CD4-positive, alpha-beta T cell treated with Interleukin-2 at 100 ng/mL for 4 hours (primary cell): ENCODE results near the gene CPEB1.

Experiments used
- DNase-seq: peaks from one replicate; pipeline ENCODE4 v3.0.0-alpha.2; 2020; ENCODE audit warnings: low spot score

Gene CPEB1

DNA sequence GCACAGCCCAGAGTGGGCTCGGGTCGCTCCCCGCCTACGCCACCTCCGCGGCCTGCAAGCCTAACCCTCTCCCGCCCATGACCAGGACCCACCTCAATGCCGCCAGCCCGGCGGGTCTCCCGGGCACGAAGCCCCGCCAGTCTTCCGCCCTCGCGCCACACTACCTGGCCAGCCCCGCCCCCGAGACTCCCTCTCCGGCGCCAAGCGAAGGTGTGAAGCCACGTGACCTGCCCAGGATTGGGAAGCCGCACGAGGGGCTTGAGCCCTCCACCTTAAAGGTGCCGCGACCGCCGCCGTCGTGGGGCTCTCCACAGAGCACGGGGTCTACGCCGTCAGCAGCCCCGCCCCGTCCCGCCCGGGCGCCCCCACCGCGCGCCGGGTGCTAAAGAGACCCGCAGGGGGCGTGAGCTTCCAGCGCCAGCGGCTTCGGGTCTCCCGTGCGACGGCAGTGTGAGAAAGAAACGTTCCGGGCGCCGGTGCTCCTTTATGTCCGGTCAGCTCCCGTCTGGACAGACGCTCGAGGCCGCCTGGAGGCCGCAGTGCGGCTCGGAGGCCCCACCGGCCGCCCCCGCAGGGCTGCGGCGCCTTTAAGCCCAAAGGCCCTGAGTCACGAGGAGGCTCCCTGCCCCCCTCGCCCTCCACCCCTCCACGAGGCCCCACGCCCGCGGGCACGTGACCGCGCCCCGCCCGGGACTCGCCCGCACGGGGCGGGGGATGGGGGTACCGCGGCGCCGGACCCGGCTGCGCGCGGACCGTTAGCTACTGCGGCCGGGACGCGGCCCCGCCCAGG is at the start of gene CPEB1:
CPEB1 (minus strand) TSS at position 319 of the 790 bp plus-strand sequence. CDS start 18,904 bp downstream, outside the sequence.
- peak; percentile 28 for DNase-seq

DNA sequence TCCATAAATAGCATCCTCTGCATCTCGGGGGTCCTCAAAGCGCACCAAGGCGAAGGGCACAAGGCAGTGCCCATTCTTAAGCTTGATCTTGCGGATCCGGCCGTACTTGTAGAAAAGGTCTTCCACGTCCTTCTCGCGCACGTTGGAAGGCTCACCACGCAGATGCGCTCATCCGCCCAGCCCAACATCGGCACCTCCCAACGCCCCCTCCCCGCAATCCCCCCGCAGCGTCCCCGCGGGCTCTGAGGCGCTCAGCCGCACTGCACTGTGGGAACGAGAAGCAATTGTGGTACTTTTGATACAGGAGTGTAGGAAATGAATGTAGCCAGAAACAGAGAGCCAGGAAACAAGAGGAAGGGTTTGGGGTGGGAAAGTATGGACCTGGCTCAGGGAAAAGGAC is 45.0 kb upstream of the CPEB1 start:
- no peak for DNase-seq

DNA sequence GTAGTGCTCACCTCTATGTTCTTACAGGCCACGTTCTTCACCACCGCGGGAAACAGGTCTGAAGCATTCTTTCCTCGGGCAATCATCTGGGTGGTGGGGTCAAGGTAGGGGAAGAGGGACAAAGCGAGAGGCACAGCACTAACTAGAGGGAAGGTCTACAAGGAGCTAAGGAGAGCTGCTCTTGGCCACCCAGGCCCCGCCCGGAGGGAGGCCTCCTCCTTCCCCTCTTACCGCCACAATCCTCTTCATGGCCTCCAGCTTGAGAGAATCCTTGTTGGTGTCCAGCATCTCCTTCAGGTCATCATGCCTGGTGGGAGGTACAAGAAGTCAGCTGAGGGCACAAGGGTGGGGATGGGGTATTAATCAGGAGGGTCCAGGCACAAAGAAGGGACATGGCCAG is 42.0 kb upstream of the CPEB1 start:
- no peak for DNase-seq

DNA sequence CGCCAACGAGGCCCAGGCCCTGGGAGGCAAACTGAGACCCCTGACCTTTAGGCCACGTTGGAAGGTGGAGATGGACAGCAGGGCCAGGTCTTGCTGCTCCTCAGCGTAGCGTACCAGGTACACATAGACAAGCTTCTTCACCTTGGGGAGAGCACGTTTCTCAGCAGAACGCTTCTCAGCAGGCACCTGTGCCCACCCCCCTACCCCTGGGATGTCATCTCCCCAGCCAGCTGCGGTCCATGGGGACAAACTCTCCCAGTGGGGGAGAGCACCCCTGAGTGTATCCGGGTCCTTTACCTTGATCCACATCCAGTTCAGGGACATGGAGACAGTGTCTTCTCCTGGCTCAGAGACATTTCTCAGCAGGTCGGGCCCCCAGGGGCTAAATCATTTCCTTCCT is 41.5 kb upstream of the CPEB1 start:
- DNase-seq: no peak

DNA sequence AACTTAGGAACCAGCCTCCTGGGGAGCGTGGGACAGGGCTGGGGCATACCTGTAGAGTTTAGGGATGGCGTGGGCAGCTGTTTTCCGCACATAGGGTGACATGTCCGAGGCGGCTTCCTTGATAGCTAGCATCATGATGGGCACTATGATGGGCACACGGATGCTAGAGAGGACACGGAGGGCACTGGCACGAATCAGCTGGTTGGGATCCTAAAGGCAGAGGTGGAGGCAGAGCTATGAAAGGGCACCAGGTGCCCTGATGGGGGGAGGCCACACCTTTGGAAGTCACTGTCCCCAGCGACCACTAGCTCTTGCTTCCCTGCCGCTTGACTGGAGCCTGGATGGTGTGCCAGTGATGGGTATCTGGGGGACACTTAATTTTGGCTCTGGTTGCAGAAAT is 34.2 kb upstream of the CPEB1 start:
- DNase-seq: no peak

DNA sequence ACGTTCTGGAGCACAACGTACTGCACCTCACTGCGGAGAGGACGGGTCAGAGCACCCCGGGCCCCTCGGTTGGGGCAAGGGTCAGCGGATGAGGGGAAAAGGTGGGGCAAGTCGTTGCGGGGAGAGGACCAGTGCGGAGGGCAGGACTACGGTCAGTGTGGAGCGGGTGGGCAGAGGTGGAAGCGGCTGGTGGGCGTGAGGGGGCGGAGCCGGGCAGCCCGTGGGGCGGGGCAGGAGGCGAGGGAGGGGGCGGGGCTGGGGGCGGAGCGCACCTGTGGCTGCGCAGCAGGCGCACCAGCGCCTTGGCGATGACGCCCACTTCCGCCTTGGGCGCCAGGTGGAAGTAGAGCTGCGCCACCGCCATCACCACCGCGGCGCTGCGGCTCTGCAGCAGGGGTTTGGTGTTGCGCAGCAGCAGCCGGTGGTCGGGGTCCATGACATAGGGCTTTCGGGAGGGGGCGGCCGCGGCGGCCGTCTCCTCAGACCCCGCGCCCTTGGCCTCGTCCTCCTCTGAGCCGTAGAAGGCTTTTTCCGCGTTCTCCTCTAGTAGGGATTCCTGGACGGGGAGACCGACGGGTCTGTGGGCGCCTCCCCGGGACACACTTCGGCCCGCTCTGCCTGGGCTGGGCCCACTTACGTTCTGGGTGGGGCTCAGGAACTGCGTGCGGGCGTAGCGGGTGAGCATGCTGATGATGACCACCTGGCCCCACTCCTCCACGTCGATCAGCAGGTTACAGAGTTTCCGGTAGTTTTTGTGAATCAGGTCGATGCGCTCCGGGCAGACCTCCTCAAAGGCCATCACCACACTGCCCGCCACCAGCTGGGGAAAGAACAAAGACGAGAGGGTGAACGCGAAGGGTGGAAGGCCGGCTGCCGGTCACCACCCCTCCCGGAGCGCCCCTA is 33.3 kb upstream of the CPEB1 start:
- DNase-seq: peak; percentile 81

DNA sequence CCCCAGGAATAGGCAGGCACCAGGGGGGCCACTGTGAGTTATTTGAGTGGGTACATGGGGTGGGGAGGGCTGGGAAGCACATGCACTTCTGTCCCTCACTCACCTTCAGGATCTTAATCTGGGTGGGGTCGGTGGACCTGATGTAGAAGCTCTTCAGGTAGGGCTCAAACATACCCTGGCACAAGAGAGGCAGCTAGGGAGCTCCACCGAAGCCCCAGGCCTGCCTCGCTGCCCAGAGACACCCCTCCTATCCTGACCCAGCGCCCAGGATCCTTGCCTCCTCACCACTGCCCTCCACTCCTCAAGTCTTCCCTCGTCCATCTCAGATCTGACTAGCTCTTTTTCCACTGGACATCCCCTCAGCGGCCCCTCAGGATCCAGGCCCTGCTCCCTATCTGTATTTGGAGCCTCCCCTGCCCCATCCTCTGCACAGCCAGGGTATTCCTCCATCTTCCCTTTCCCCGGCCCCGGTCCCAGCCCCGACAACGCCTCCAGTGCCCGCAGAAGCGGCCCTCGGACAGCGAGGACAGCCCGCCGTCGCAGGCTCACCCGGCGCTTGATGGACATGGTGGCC is 32.5 kb upstream of the CPEB1 start:
- no peak for DNase-seq

DNA sequence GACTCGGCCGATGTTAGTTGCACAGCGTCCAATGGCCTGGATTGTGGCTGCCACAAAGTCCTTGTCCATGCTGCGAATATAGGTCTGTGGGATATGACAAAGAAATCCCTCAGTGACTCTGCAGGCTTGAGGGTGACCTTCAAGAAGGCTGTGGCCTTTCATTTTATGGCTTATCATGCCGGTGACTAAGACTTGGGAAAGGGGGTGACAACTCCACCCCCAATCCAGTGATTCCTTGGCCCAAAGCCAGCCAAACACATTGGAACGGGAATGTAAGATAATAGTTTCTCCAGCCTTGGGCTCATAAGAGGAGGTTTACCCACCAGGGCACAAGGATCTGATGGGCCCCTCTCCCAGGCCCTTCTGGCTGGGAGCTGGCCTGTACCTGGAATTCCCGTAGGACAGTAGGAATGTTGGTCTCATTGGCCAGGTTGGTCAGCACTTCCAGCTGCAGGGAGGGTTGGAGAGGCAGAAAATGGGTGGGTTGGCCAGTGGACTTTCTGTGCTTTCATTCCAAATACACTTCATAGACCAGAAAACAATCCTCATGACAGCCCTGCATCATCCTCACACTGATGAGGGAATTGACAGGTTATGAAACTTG is 30.7 kb upstream of the CPEB1 start:
- no peak for DNase-seq

DNA sequence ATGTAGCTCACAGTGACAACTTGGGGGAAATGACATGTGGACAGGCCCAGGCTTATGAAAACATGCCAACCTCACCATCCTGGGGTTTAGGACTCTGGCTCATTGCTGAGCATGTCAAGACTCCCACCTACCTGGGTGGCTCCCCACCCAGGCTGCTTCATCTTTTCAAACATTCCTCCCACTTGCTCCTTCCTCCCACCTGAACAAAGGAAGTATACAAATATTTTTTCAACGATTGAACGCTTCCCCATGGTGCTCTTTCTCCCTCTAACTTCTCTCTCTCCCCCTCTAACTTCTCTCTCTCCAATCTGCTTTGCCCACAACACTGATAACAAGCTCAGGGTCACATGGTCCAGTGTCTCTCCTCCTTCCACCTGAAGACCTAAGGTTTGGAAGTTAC is 27.7 kb upstream of the CPEB1 start:
- no peak for DNase-seq

DNA sequence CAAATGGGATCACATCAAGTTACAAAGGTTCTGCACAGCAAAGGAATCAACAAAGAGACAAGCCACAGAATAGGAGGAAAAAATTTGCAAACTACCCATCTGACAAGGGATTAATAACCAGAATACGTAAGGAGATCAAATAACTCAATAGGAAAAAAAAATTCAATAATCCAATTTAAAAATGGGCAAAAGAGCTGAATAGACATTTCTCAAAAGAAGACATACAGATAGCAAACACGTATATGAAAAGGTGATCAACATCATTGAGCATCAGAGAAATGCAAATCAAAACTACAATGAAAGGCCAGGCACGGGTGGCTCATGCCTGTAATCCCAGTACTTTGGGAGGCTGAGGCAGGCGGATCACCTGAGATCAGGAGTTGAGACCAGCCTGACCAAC is 23.5 kb upstream of the CPEB1 start:
- DNase-seq: no peak

DNA sequence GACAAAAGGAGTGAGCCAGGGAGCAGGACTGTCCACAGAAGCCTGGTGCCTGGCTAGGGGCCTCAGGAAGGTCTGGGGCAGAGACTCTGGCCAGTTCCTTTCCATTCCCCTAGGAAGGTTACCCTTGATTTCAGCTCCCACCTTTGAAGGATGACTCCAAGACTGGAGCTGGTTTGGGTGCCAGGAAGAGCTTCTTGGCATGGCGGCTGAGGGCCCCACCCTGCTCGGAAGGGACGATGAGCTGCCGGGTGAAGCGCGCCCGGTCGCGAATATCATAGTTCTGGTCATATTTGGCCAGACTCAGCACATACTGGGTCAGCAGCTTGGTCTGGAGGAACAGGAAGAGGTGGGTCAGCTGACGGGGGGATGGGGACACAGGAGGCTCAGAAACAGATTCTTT is 19.4 kb upstream of the CPEB1 start:
- no peak for DNase-seq

DNA sequence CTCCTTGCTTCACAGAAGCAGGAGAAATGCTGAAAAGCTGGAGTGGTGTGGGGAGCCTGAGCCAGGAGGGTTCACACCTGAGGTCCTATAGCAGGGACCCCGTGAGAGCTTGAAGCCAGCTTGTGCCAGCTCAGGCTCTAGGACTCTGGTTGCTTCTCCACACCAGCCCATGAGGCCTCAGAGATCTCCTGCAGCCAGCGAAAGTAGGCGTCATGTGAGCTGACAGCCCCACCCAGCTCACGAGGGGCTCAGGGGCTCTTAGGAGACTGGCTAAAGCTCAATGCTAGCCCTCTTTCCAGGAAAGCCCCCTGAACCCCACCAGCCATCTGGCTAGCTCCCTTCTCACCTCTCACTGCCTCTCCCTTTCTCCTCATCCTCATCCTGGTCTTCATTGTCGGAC is 16.9 kb upstream of the CPEB1 start:
- no peak for DNase-seq

DNA sequence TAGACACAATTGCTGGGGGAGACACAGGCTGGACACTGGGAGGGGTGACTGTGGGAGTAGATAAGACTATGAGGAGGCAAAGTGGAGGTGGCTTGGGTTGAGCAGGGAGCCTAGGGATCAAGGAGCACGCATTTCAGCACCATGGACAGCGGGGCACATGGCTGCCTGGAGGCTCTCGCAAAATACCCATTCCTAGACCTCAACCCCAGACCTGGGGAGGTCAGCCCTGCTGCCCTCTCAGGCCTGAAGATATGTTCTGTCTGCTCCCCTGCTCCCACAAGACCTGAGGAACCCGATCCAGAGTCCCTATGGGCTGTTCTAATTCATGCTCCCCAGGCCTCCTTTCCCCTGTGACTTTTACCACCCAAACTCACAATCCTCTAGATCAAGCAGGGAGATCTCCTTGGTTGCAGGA is 16.0 kb upstream of the CPEB1 start:
- DNase-seq: no peak

DNA sequence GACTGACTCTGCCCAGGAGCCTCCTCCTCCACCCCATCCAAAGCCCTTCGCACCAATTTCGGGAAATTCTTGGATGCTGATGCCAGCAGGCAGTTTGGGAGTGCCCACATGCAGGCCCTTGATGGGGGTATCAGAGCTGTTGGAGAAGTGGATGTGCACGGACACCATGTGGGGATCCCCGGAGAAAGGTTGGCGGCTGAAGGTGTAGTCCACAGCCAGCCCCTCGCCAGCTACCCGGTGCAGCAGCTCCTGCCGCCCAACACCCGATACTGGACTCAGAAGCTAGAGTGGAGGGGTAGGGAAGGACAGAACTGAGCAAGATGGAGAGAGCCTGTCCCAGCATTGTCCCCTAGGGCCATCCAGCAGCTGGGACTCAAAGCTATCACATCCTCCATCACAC is 15.5 kb upstream of the CPEB1 start:
- DNase-seq: no peak

DNA sequence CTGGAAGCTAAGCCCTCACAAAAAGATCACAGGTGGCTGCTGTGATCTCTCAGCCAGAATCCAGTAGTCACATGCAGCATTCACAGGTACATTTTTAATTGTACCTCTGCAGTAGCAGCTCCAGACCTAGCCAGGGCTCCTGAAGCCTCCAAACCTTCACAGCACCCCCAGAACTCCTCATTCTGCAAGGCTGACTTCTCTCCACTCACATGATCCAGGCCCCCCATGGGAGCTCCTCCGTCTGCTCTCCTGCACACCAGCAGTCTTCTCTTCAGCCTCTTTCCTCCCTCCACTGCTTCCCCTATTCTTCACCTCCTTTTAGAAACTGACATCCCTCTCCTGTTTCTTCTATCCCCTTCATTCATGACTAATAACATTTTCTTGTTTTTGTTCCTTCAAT is 13.2 kb upstream of the CPEB1 start:
- DNase-seq: no peak

DNA sequence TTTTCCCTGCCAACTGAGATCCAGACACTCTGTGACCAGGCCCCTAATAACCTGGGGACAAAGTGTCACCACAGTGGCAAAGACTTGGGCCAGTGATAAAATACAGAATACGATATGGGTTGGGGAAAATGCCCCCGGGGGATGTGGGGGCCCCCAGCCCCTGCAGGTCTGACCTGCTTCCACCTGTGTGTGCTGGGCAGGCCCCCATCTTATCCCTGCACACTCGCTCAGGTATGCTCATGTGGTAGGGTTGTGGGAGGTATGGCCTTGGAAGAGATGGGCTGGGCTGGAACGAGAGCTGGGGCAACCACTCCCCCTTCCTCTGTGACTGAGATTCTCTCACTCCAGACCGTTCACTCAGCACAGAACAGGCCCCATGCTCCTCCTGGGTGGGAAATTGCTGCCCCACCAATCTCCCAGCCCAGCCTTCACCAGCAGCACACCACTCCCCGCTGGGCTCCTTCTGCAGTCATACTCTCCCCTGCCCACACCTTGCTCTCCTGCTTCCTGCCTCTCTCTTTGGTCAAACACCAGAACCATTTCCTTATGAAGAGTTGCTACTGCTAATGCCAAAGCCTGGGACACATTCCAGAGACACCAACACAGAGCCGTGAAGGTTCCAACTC is 9.6 kb upstream of the CPEB1 start:
- DNase-seq: no peak

DNA sequence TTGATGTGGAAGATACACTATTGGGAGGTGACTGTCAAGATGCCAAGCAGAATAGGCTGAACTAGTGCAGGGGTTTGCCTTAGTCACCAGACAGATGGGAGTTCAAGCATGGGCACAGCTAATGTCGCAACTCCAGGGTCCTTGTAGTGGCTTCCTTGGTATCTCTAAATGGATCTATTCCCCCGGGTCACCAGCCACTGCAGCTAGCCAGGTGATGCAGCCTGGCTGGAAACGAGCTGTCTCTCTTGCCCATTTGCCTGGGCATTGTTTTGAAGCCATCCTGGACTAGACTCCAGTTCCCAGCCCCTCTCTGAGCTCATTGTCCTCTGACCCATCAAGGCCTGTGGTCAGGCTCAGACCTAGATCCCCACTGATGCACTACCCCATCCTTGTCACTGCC is 8.4 kb upstream of the CPEB1 start:
- no peak for DNase-seq

DNA sequence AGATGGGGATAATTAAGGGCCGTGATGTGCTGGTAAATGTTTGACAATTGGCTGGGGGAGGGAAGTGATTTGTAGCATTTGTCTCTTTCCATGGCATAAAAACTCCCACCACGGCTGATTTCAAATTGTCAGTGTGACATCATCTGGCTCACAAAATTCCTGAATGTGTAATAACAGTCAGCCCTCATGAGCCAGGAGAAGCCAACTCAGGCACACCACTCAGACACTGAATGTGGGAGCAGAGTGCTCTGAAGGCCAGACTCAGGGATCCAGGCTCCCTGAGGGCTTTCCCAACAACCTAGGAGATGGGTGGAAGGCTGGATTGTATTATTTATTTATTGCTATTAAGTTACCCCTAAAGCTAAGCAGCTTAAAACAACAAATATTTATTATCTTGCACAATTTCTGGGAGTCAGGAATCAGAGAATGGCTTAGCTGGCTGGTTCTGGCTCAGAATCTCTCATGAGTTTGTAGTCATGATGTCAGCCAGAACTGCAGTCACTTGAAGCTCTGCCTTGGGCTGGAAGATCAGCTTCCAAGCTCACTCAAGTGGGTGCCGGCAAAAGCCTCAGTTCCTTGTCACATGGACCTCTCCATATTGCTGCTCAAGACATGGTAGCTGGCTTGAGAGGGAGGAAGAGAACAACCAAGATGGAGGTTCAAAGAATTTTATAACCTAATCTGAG is 6.5 kb upstream of the CPEB1 start:
- DNase-seq: no peak

DNA sequence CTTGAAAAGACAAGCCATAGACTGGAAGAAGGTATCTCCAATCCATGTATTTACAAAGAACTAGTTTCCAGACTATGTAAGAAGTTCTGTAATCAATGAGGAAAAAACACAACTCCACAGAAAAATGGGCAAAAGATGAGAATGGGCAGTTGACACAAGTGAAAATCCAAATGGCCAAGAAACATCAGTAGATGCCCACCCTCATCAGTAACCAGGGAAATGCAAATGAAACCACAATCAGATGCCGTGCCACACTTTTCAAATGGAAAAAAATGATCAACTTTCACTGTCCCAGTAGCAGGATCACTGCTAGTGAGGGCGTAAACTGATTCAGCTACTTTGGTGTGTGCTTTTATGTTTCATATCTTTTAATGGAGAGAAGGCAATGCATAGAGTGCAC is 4.5 kb upstream of the CPEB1 start:
- DNase-seq: no peak

DNA sequence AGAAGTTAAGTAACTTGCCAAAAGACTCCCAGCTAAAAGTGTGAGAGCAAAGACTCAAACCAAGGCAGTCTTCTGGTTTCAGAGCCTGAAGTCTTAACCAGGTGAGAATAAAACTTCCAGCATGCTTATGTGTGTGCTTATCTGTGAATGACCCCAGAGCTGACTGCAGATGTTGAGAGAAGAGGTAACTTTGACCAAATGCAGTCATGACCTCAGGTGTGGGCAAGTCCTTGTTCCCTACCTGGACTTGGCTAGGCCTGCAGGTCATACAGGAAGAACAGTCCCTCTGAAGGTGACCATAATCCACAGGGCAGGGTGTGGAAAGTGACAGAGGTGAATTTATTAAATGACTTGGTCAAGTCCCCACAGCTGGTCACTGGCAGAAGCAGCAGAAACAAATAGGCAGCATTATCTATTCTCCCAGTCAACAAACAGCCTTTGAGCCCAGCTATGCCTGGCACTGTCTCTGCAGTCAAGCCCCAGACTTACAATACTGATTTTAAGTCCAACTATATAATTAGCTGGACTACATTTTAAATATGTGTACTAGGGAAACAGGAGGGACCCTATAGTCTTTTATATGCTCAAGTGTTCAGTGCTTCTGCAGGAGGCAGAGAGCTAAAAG is 3.0 kb upstream of the CPEB1 start:
- no peak for DNase-seq
